ENCODE results near the gene KIF16B. TPM values are rescaled to one million over a fixed set of nuclear protein-coding genes. Genes with fewer than 3 reads are reported as not detected.

The KIF16B gene
- total RNA-seq, 1 donor from 2014 or later = 7.1 TPM

- DNase-seq (ENCODE audit: low read depth) = no peak
- Histone ChIP-seq H3K27me3 (ENCODE audit: control insufficient read depth, insufficient read depth, low read length) (no peaks in the 10 kb centered on the region), H3K4me3 (ENCODE audit: low read depth, low read length) (no peak overlapping the region), H3K36me3 (ENCODE audit: control insufficient read depth, insufficient read depth, low read length) (no peaks in the 10 kb centered on the region)
- TF ChIP-seq CTCF (IDR thresholded peaks at IDR 0.05; ENCODE audit: insufficient read depth, low read length, poor library complexity, severe bottlenecking) = no peak
These were observed 258.9 kb downstream of the KIF16B start for GRCh38 chr20:16314320-16314719.

GRCh38 chr20:16313917-16314316 is 259.3 kb downstream of the KIF16B start:
- no peak for TF ChIP-seq CTCF (IDR thresholded peaks at IDR 0.05; ENCODE audit: insufficient read depth, low read length, poor library complexity, severe bottlenecking)
- H3K27me3 ChIP-seq (ENCODE audit: control insufficient read depth, insufficient read depth, low read length) = no peaks in the 10 kb centered on the region
- DNase-seq (ENCODE audit: low read depth) = no peak
- no peaks in the 10 kb centered on the region for H3K36me3 ChIP-seq (ENCODE audit: control insufficient read depth, insufficient read depth, low read length)
- H3K4me3 ChIP-seq (ENCODE audit: low read depth, low read length) = no peak overlapping the region

- H3K4me3 ChIP-seq (ENCODE audit: low read depth, low read length) = no peak overlapping the region
- DNase-seq (ENCODE audit: low read depth) = no peak
- H3K36me3 ChIP-seq (ENCODE audit: control insufficient read depth, insufficient read depth, low read length) = no peaks in the 10 kb centered on the region
- TF ChIP-seq CTCF (IDR thresholded peaks at IDR 0.05; ENCODE audit: insufficient read depth, low read length, poor library complexity, severe bottlenecking) = no peak
- no peaks in the 10 kb centered on the region for H3K27me3 ChIP-seq (ENCODE audit: control insufficient read depth, insufficient read depth, low read length)
These were observed 260.2 kb downstream of the KIF16B start for GRCh38 chr20:16312998-16313397.

- no peak for TF ChIP-seq CTCF (IDR thresholded peaks at IDR 0.05; ENCODE audit: insufficient read depth, low read length, poor library complexity, severe bottlenecking)
- Histone ChIP-seq H3K36me3 (ENCODE audit: control insufficient read depth, insufficient read depth, low read length) (no peaks in the 10 kb centered on the region), H3K4me3 (ENCODE audit: low read depth, low read length) (no peak overlapping the region), H3K27me3 (ENCODE audit: control insufficient read depth, insufficient read depth, low read length) (no peaks in the 10 kb centered on the region)
- no peak for DNase-seq (ENCODE audit: low read depth)
These were observed 261.5 kb downstream of the KIF16B start for GRCh38 chr20:16311756-16312155.

GRCh38 chr20:16308754-16309153 is 264.5 kb downstream of the KIF16B start:
- Histone ChIP-seq H3K36me3 (ENCODE audit: control insufficient read depth, insufficient read depth, low read length) (no peaks in the 10 kb centered on the region), H3K27me3 (ENCODE audit: control insufficient read depth, insufficient read depth, low read length) (no peaks in the 10 kb centered on the region), H3K4me3 (ENCODE audit: low read depth, low read length) (no peak overlapping the region)
- no peak for DNase-seq (ENCODE audit: low read depth)
- TF ChIP-seq CTCF (IDR thresholded peaks at IDR 0.05; ENCODE audit: insufficient read depth, low read length, poor library complexity, severe bottlenecking) = no peak

GRCh38 chr20:16302818-16303217 is 270.4 kb downstream of the KIF16B start:
- TF ChIP-seq CTCF (IDR thresholded peaks at IDR 0.05; ENCODE audit: insufficient read depth, low read length, poor library complexity, severe bottlenecking) = no peak
- H3K4me3 ChIP-seq (ENCODE audit: low read depth, low read length) = no peak overlapping the region
- no peak for DNase-seq (ENCODE audit: low read depth)
- H3K36me3 ChIP-seq (ENCODE audit: control insufficient read depth, insufficient read depth, low read length) = no peaks in the 10 kb centered on the region
- H3K27me3 ChIP-seq (ENCODE audit: control insufficient read depth, insufficient read depth, low read length) = no peaks in the 10 kb centered on the region
